ENCODE data around the gene ADCY10. TPM values are rescaled to one million over a fixed set of nuclear protein-coding genes. Genes with fewer than 3 reads are reported as not detected.
"Not testable (repeated sequence)": the region's sequence is repeated elsewhere in the genome, so short reads cannot be mapped to it uniquely, and the experiment has no call there.

ADCY10 gene
- total and polyA plus RNA-seq, 9 of the 15 experiments (the other 6 are each of a cell fraction or from before 2014, with no cell fraction given): 0.08 to 0.86 (median 0.22) TPM

DNA sequence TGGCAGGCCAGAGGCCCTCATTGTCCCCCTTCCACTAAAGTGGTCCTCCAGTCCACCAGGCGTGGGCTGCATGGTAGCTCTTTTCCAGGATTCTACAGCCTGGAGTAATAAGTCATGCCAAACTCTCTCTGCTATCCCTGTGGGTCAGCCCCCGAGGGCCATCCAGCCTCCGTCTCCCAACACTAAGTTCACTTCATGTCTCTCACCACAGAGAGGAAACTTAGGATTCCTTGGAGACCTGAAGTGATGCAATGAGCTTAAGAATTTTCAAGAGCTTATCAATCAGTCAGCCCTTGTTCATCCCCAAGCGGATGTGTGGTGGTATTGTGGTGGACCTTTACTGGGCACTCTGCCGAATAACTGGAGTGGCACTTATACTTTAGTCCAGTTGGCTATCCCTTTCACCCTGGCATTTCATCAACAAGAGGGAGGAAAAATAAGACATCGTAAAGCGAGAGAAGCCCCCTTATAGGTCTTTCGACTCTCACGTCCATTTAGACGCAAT is 48.1 kb downstream of the ADCY10 start (continued):
- TF ChIP-seq ZBTB9 (CRISPR knock-in tag; IDR thresholded peaks at IDR 0.05): 0 out of 2 replicates have a peak, but pooled peaks have one; percentile 49
- peak; percentile 55; the same call in 1 of the 2 replicates for TF ChIP-seq TOE1 (IDR thresholded peaks at IDR 0.05; ENCODE audit: borderline replicate concordance)
- TF ChIP-seq TOE1 (CRISPR knock-in tag; IDR thresholded peaks at IDR 0.05; ENCODE audit: borderline replicate concordance, low read depth); NR2C1 (IDR thresholded peaks at IDR 0.05): not testable (repeated sequence)
- TF ChIP-seq, protein P1, sequence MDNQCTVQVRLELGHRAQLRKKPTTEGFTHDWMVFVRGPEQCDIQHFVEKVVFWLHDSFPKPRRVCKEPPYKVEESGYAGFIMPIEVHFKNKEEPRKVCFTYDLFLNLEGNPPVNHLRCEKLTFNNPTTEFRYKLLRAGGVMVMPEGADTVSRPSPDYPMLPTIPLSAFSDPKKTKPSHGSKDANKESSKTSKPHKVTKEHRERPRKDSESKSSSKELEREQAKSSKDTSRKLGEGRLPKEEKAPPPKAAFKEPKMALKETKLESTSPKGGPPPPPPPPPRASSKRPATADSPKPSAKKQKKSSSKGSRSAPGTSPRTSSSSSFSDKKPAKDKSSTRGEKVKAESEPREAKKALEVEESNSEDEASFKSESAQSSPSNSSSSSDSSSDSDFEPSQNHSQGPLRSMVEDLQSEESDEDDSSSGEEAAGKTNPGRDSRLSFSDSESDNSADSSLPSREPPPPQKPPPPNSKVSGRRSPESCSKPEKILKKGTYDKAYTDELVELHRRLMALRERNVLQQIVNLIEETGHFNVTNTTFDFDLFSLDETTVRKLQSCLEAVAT (IDR thresholded peaks at IDR 0.05): peak; percentile 77 to 83; a peak in 3 of 4 replicates
- TF ChIP-seq SMAD4 (CRISPR knock-in tag; conservative IDR thresholded peaks at IDR 0.05): peak; percentile 87
- TF ChIP-seq MEIS2 (IDR thresholded peaks at IDR 0.05; ENCODE audit: partially characterized antibody): peak; percentile 92
- TF ChIP-seq ZNF592 (IDR thresholded peaks at IDR 0.05): peak; percentile 84
- TF ChIP-seq CEBPB (tag; IDR thresholded peaks at IDR 0.05): peak; percentile 96
- peak; percentile 82 for TF ChIP-seq EP400 (IDR thresholded peaks at IDR 0.05)
- peak; percentile 60 for TF ChIP-seq CXXC5 (CRISPR knock-in tag; IDR thresholded peaks at IDR 0.05)
- peak; percentile 53; the same call in 1 of the 2 replicates for TF ChIP-seq NR2C1 (tag; IDR thresholded peaks at IDR 0.05)
- peak; percentile 81 for TF ChIP-seq ATF7 (IDR thresholded peaks at IDR 0.05)
- TF ChIP-seq TRIM28 (IDR thresholded peaks at IDR 0.05): peak; percentile 69; the same call in 1 of the 2 replicates
- TF ChIP-seq, protein P2, sequence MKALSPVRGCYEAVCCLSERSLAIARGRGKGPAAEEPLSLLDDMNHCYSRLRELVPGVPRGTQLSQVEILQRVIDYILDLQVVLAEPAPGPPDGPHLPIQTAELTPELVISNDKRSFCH (CRISPR knock-in tag; IDR thresholded peaks at IDR 0.05): not testable (repeated sequence)
- TF ChIP-seq, protein P2 (tag; IDR thresholded peaks at IDR 0.05): peak; percentile 59; the same call in 1 of the 2 replicates
- TF ChIP-seq DMBX1 (CRISPR knock-in tag; IDR thresholded peaks at IDR 0.05; ENCODE audit: borderline replicate concordance): 0 out of 2 replicates have a peak, but pooled peaks have one; percentile 56
- peak; percentile 51; the same call in 1 of the 2 replicates for TF ChIP-seq SP1 (CRISPR knock-in tag; IDR thresholded peaks at IDR 0.05)
- TF ChIP-seq ZSCAN32 (CRISPR knock-in tag; IDR thresholded peaks at IDR 0.05): peak; percentile 81
- peak; percentile 10; the same call in 1 of the 2 replicates for TF ChIP-seq RFX1 (IDR thresholded peaks at IDR 0.05)
- TF ChIP-seq IRF9 (tag; IDR thresholded peaks at IDR 0.05): peak; percentile 85
